ENCODE measurements around the gene SEC22B.
A peak's percentile ranks its signal among the peaks of the same experiment; 100 is the strongest.
"Not testable (repeated sequence)": the region's sequence is repeated elsewhere in the genome, so short reads cannot be mapped to it uniquely, and the experiment has no call there.

SEC22B gene

DNA sequence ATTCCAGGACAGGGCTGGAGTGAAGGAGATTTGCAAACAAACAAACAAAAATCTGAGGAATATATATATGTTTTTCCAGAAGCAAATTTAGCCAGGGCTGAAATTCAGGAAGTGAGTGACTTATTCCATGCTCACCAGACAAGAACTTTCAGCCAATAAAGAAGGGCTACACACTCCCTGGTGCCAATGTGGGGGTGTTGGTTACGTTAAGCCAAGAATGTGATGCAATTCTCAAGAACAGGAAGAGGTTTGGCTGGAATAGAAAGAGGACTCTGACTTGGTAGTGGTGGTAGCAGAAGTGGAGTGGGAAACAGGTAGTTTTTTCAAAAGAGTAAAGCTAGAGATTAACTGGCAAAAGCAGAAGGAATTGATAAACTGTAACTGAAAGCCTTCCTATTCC is 31.7 kb downstream of the SEC22B start:
- not testable (repeated sequence) for DNase-seq

- DNase-seq: not testable (repeated sequence)
Measured at GRCh38 chr1:120144169-120144568, 32.2 kb downstream of the SEC22B start.

DNA sequence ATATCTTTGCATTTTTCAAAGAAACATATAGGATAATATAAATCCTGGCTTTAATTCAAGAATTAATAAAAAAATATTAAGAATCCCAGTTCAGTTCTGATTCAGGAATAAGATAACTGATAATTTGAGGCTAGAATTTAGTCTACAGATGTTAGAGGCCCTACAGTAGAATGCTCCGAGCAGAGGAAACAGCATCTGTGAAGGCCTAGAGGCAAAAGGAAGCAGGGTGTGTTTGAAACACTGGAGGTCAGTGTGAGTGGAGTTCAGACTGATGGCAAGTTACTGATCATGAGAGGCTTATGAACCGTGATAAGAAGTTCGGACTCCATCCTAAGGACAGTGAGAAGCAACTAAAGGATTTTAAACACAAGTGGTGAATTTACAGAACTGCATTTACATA is 33.0 kb downstream of the SEC22B start:
- DNase-seq: not testable (repeated sequence)

GRCh38 chr1:120142512-120143263 is 33.6 kb downstream of the SEC22B start:
- peak; percentile 57 for DNase-seq

- DNase-seq: not testable (repeated sequence)
Measured at GRCh38 chr1:120141865-120142264, 34.5 kb downstream of the SEC22B start.

GRCh38 chr1:120140656-120141265 is 35.6 kb downstream of the SEC22B start:
- not testable (repeated sequence) for DNase-seq

DNA sequence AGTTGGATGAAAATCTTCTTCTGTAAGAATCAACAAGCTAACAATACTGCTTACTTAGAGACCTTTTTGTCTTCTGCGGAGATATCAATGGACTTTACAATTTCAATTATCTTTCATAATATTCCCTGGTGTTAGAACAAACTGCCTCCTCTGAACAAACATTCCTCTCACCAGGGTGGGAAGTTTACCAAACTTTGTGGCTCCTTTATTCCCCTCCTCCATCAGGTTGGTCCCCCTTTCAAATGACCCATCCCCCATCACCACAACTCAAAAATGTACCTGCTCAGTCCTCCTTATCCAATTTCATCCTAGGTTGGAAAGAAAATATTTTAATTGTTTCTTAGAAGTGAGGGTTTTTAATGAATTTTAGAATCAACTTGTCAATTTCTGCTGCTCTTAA is 40.2 kb downstream of the SEC22B start:
- DNase-seq: not testable (repeated sequence)

DNA sequence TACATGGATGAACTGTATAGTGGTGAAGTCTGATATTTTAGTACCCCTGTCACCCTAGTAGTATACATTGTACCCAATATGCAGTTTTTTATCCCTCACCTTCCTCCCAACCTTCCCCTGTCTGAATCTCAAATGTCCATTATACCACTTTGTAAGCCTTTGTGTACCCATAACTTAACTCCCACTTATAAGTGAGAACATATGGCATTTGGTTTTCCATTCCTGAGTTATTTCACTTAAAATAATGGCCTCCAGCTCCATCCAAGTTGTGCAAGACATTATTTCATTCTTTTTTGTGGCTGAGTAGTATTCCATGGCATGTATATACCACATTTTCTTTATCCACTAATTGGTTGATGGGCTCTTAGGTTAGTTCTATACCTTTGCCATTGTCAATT is 42.4 kb downstream of the SEC22B start:
- not testable (repeated sequence) for DNase-seq

DNA sequence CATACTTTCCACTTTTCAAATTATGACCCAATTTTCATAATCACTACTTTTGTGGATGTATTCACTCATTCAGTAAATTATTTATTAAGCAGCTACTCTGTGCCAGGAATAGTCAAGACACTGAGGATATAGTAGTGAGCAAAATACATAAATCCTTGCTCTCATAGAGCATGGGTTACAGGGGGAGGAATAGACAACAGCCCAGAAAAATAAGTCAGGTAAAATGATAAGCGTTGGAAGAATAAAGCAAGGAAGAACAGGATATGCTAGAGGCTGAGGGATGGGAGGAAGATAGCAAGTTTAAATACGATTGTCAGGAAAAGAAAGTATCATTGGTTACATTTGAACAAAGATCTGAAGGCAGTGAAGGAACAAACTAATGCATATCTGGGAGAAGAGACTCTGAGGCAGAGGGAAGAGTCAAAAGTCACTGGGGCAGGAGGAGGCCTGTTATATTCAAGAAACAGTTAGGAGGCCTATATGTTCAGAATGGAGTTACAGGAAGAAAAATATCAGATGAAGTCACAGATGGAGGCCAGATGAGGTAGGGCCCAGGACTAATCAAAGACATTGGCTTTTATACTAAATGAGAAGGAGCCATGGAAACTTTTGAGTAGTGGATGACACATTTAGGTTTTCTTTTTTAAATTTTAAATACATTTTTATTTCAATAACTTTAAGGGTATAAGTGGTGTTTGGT is 42.9 kb downstream of the SEC22B start:
- no peak for DNase-seq

DNA sequence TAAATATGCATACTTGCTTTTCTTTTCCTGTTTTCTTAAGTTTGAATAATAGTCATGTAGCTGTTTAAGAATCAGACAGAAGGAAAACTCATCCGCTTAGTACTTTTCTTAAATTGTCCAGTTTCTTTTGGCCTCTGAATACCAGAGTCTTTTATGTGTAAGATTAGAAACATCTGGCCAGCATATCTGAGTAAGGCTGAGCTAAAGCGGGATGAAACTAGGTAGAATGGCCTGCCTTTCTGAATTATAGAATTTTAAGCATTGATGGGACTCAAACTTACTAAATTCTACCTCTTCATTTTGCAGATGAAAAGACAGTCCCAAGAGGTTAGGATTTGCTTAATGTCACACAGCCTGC is 43.9 kb downstream of the SEC22B start:
- DNase-seq: not testable (repeated sequence)

- DNase-seq: not testable (repeated sequence)
Measured at GRCh38 chr1:120131611-120132405, 44.5 kb downstream of the SEC22B start.

DNA sequence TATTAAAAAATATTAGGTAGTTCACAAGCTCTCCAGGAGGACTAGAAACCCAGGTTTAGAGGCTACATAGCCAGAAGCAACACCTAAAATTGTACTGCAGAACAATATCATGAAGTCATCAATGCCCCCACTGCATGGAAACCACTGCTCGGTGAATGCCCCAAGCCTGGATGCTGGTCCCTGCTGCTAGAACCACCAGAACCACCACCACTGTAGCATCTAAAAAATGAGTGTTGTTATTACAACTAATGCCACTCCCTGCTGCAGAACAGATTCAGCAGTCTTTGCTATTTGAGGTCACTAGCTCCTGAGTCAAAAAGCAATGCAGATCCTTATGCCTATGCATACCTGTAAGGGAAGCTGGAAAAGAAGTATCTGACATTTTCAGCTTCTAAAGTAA is 48.4 kb downstream of the SEC22B start:
- DNase-seq: not testable (repeated sequence)

DNA sequence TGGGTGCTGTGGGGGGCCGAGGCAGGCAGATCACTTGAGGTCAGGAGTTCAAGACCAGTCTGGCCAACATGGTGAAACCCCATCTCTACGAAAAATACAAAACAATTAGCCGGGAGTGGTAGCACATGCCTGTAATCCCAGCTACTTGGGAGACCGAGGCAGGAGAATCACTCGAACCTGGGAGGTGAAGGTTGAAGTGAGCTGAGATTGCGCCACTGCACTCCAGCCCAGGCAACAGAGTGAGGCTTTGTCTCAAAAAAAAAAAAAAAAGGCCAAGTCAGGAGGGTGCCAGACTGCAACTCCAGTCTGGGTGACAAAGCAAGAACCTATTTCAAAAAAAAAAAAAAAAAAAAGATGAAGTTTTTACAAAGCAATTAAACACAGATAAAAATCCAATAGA is 50.1 kb downstream of the SEC22B start:
- DNase-seq: not testable (repeated sequence)

DNA sequence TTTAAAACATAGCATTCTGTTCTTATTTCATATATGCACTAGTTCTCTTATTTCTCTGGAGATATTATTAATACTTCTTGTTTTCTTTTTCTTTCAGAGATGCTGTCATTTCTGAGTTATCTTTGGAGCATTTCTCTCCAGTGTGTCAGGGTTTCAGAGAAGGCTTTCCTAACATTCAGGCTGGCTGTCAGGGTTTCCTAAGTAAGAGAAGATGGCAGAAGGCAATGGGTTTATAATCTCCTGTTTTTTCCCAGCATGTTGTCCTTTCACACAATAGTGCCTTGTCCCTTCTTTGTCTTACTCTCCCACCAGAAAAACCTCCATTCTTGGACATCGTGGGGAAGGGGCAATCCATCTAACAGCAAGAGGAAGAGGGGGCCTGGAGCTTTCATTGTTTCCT is 51.7 kb downstream of the SEC22B start:
- DNase-seq: not testable (repeated sequence)

DNA sequence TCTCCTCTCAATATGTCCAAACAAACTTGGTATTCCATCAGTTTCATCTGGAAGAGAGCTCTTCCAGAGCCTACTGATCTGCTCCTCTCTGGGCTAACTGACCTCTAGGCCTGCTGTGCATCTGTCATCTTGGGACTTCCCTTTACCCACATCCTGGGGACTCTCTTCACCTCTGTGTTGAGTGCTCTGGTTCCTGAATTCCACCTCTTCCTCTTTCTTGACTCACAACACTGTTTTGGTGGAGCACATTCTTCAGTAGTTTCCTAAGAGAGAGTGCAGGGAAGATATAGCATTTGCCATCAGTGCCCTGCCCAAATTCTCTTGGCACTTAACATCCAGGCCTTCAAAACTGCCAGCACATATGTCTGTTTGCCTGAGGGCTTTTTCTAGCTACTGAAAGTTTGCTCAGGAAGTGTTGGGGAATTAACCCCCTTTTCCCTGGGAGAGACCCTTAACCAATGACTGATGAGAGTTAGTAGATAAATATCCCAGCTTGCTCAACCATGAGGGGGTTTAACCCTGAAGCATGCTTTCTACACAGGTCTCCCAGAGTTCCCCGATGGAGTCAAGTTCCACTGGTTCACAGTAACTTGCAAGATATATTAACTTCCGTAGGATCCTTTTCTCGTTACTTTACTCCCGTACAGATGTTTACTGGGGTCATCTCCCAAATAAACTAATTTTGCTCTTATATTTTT is 52.4 kb downstream of the SEC22B start:
- not testable (repeated sequence) for DNase-seq

DNA sequence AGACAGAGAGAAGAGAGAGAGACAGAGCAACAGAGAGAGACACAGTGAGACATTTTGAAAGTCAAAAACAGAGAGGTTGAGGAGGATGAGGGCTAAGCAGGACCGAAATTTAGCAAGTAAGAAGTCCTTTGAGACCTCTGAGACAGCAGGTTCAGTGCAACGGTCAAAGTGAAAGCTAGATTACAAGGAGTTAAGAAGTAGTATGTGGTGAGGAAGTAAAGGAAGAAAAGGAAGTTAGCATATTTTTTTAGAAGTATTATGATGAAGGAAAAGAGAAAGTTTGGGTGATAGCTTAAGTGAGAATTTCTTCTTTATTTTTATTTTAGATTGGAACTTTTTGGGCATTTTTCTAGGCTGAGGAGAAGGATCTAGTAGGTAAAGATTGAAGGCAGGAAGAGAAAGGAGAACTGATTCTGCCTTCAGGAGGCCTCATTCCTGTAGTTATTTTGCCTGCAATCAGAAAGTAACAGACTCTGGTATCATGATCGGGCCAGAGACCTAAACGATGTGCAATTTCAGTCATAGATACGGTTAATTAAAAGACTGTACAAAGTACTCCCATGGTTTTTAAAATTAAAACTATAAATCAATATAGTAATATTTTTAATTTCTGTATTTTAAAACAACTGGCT is 53.9 kb downstream of the SEC22B start:
- not testable (repeated sequence) for DNase-seq

GRCh38 chr1:120121830-120122229 is 54.5 kb downstream of the SEC22B start:
- DNase-seq: not testable (repeated sequence)

DNA sequence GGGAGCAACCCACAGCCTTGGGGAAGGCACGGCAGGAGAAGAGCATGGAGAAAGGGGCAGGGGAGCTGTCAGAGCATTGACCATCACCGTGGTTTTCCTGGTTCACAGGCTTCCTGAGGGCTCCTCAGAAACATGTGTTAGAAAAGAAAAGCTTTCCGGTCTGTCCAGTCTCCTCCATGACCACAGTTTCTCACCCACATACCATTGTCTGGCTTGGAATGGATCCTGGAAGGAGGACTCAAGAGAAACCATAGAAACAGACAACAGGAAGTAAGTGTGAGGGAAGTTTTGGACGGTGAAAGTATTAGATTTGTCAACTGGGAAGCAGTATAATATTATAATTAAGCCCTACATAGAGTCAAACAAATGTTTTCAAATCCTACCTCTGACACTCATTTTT is 55.8 kb downstream of the SEC22B start:
- DNase-seq: not testable (repeated sequence)

DNA sequence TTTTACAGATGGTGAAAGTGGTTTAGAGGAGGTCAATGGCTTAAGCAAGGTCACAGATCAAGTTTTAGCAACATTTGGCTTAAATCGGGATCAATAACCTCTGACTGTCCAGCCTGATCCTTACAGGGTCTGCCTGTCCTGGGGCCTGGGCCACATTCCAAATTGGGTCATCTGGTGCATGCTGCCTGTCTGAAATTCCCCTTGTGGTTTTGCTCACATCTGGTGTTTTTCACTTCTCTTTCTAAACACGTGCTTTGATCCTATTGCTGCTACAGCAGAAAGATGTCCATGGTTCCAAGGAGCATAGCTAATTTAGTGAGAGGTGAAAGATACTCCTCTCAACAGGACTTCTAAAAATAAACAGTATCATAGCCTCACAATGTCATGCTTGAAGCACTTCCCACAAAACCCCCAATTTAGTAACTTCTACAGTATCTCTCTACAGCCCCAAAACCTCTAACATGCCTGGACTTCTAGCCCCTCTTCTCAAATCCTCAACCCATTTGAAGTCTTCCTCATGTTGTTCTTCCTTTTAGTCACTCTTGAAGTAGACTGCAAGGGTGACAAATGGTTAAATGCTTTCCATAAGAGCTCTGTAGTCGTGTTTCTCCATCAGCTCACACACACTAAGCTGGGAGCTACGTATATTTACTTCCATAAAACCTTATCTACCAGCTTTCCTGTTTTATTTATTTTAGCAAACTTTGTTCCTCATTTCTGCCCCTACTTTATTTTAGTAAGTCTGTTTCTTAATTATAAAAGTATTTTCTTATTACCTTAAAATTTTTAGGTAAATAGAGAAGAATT is 58.7 kb downstream of the SEC22B start:
- DNase-seq: not testable (repeated sequence)

- DNase-seq: not testable (repeated sequence)
Measured at GRCh38 chr1:120116094-120116493, 60.2 kb downstream of the SEC22B start.

GRCh38 chr1:120113134-120113533 is 63.2 kb downstream of the SEC22B start:
- DNase-seq: not testable (repeated sequence)

All from stimulated activated naive CD4-positive, alpha-beta T cell treated with Interleukin-2 at 50 U/mL for 16 hours (primary cell).